Measurements from ENCODE around the gene RTRAF.
A peak's percentile ranks its signal among the peaks of the same experiment; 100 is the strongest.

The RTRAF gene

GRCh38 chr14:51989293-51990234, at the start of gene RTRAF:
Gene RTRAF (plus strand): TSS chr14:51989546. CDS start chr14:51989640, 94 bp downstream.
- peak; percentile 67 for DNase-seq (ENCODE audit: low read depth)

GRCh38 chr14:51939755-51940301, 49.5 kb upstream of the RTRAF start:
- no peak for DNase-seq (ENCODE audit: low read depth)

- DNase-seq (ENCODE audit: low read depth): no peak
These were observed 46.4 kb upstream of the RTRAF start for GRCh38 chr14:51942971-51943370.

- DNase-seq (ENCODE audit: low read depth): no peak
These were observed 39.3 kb upstream of the RTRAF start for GRCh38 chr14:51950007-51950406.

GRCh38 chr14:51951656-51952055, 37.7 kb upstream of the RTRAF start:
- DNase-seq (ENCODE audit: low read depth): no peak

GRCh38 chr14:51954031-51954430, 35.3 kb upstream of the RTRAF start:
- no peak for DNase-seq (ENCODE audit: low read depth)

GRCh38 chr14:51954657-51955056, 34.7 kb upstream of the RTRAF start:
- DNase-seq (ENCODE audit: low read depth): no peak

GRCh38 chr14:51957950-51958349, 31.4 kb upstream of the RTRAF start:
- DNase-seq (ENCODE audit: low read depth): no peak

- DNase-seq (ENCODE audit: low read depth): no peak
These were observed 29.4 kb upstream of the RTRAF start for GRCh38 chr14:51959928-51960327.

GRCh38 chr14:51960866-51961265, 28.5 kb upstream of the RTRAF start:
- DNase-seq (ENCODE audit: low read depth): no peak

GRCh38 chr14:51962711-51963110, 26.6 kb upstream of the RTRAF start:
- no peak for DNase-seq (ENCODE audit: low read depth)

GRCh38 chr14:51963286-51963685, 26.1 kb upstream of the RTRAF start:
- DNase-seq (ENCODE audit: low read depth): no peak

GRCh38 chr14:51967521-51967920, 21.8 kb upstream of the RTRAF start:
- no peak for DNase-seq (ENCODE audit: low read depth)

- no peak for DNase-seq (ENCODE audit: low read depth)
These were observed 19.4 kb upstream of the RTRAF start for GRCh38 chr14:51969852-51970540.

- DNase-seq (ENCODE audit: low read depth): no peak
These were observed 16.8 kb upstream of the RTRAF start for GRCh38 chr14:51972566-51972965.

GRCh38 chr14:51977075-51977474, 12.3 kb upstream of the RTRAF start:
- no peak for DNase-seq (ENCODE audit: low read depth)

- DNase-seq (ENCODE audit: low read depth): no peak
These were observed 10.7 kb upstream of the RTRAF start for GRCh38 chr14:51978681-51979085.

- no peak for DNase-seq (ENCODE audit: low read depth)
These were observed 10.1 kb upstream of the RTRAF start for GRCh38 chr14:51979088-51979709.

GRCh38 chr14:51981218-51981854, 8.0 kb upstream of the RTRAF start:
- DNase-seq (ENCODE audit: low read depth): no peak

GRCh38 chr14:51988221-51988620, 1.1 kb upstream of the RTRAF start:
- no peak for DNase-seq (ENCODE audit: low read depth)

- DNase-seq (ENCODE audit: low read depth): no peak
These were observed 1.1 kb downstream of the RTRAF start for GRCh38 chr14:51990488-51990887.

All from HS-5 (cell line).